ENCODE data around the gene NLRC5.
"Not testable (repeated sequence)": the region's sequence is repeated elsewhere in the genome, so short reads cannot be mapped to it uniquely, and the experiment has no call there.

Gene NLRC5

GRCh38 chr16:57105184-57105583 lies 115.8 kb downstream of the NLRC5 start:
- DNase-seq (ENCODE audit: low read depth), result no peak

GRCh38 chr16:57106767-57107166 lies 117.4 kb downstream of the NLRC5 start:
- no peak for DNase-seq (ENCODE audit: low read depth)

- DNase-seq (ENCODE audit: low read depth), result no peak
These were observed 118.1 kb downstream of the NLRC5 start for GRCh38 chr16:57107321-57107922.

- no peak for DNase-seq (ENCODE audit: low read depth)
These were observed 119.1 kb downstream of the NLRC5 start for GRCh38 chr16:57108432-57108831.

- DNase-seq (ENCODE audit: low read depth), result not testable (repeated sequence)
These were observed 120.1 kb downstream of the NLRC5 start for GRCh38 chr16:57109259-57110105.

GRCh38 chr16:57110937-57111336 lies 121.6 kb downstream of the NLRC5 start:
- DNase-seq (ENCODE audit: low read depth), result no peak

- no peak for DNase-seq (ENCODE audit: low read depth)
These were observed 122.1 kb downstream of the NLRC5 start for GRCh38 chr16:57111420-57111819.

- no peak for DNase-seq (ENCODE audit: low read depth)
These were observed 123.2 kb downstream of the NLRC5 start for GRCh38 chr16:57112403-57113041.

GRCh38 chr16:57113042-57113453 lies 123.7 kb downstream of the NLRC5 start:
- DNase-seq (ENCODE audit: low read depth), result no peak

- no peak for DNase-seq (ENCODE audit: low read depth)
These were observed 124.3 kb downstream of the NLRC5 start for GRCh38 chr16:57113664-57114063.

- no peak for DNase-seq (ENCODE audit: low read depth)
These were observed 125.8 kb downstream of the NLRC5 start for GRCh38 chr16:57115168-57115513.

GRCh38 chr16:57115514-57116182 lies 126.3 kb downstream of the NLRC5 start:
- no peak for DNase-seq (ENCODE audit: low read depth)

- no peak for DNase-seq (ENCODE audit: low read depth)
These were observed 129.2 kb downstream of the NLRC5 start for GRCh38 chr16:57118461-57119084.

GRCh38 chr16:57123216-57123973 lies 134.0 kb downstream of the NLRC5 start:
- no peak for DNase-seq (ENCODE audit: low read depth)

GRCh38 chr16:57123974-57124674 lies 134.8 kb downstream of the NLRC5 start:
- DNase-seq (ENCODE audit: low read depth), result no peak

GRCh38 chr16:57125376-57125775 lies 136.0 kb downstream of the NLRC5 start:
- no peak for DNase-seq (ENCODE audit: low read depth)

- DNase-seq (ENCODE audit: low read depth), result no peak
These were observed 136.6 kb downstream of the NLRC5 start for GRCh38 chr16:57125969-57126368.

GRCh38 chr16:57126411-57126810 lies 137.1 kb downstream of the NLRC5 start:
- DNase-seq (ENCODE audit: low read depth), result no peak

GRCh38 chr16:57127037-57127763 lies 137.8 kb downstream of the NLRC5 start:
- no peak for DNase-seq (ENCODE audit: low read depth)

- DNase-seq (ENCODE audit: low read depth), result no peak
These were observed 138.5 kb downstream of the NLRC5 start for GRCh38 chr16:57127836-57128235.
